GM23248 (cell line): ENCODE data around the gene NRP2. TPM values are rescaled to one million over a fixed set of nuclear protein-coding genes. Genes with fewer than 3 reads are reported as not detected.

Source experiments
- DNase-seq: peaks from one replicate; pipeline ENCODE4 v3.0.0-alpha.2; 2015
- H2AFZ ChIP-seq: fragments of 200-600 bp; sonication (generic); 2 replicates; pipeline ENCODE4 v1.6.1; 2016; ENCODE audit warnings: antibody characterized with exemption
- H3F3A ChIP-seq: fragments of 200-600 bp; sonication (generic); 2 replicates; pipeline ENCODE4 v1.6.1; 2016; ENCODE audit warnings: mild to moderate bottlenecking, antibody characterized with exemption, mixed run types; ENCODE audit not compliant: insufficient read depth
- H3K27ac ChIP-seq: fragments of 200-600 bp; sonication (generic); 2 replicates; pipeline ENCODE4 v1.5.1; 2016; ENCODE audit warnings: mild to moderate bottlenecking
- H3K27me3 ChIP-seq: fragments of 200-600 bp; sonication (generic); replicated peaks from 2 replicates; pipeline ENCODE4 v1.6.1; 2016; ENCODE audit warnings: mild to moderate bottlenecking; ENCODE audit not compliant: insufficient read depth
- H3K36me3 ChIP-seq: fragments of 200-600 bp; sonication (generic); 2 replicates; pipeline ENCODE4 v1.6.1; 2016; ENCODE audit warnings: low read depth, mild to moderate bottlenecking
- H3K4me1 ChIP-seq: fragments of 200-600 bp; sonication (generic); 2 replicates; pipeline ENCODE4 v1.6.1; 2016; ENCODE audit warnings: mild to moderate bottlenecking; ENCODE audit not compliant: insufficient read depth
- H3K4me2 ChIP-seq: fragments of 200-600 bp; sonication (generic); one replicate; pipeline ENCODE4 v1.6.1; 2016; ENCODE audit warnings: mild to moderate bottlenecking; ENCODE audit not compliant: unreplicated experiment
- H3K4me3 ChIP-seq: fragments of 200-600 bp; sonication (generic); 2 replicates; pipeline ENCODE4 v1.5.1; 2016; ENCODE audit warnings: mild to moderate bottlenecking
- H3K79me2 ChIP-seq: fragments of 200-600 bp; sonication (generic); 2 replicates; pipeline ENCODE4 v1.6.1; 2016; ENCODE audit warnings: mild to moderate bottlenecking; ENCODE audit not compliant: insufficient read depth
- H3K9ac ChIP-seq: fragments of 200-600 bp; sonication (generic); 2 replicates; pipeline ENCODE4 v1.6.1; 2016; ENCODE audit warnings: mild to moderate bottlenecking
- H3K9me2 ChIP-seq: fragments of 200-600 bp; sonication (generic); 2 replicates; pipeline ENCODE4 v1.6.1; 2016; ENCODE audit warnings: mixed run types, mild to moderate bottlenecking, moderate library complexity; ENCODE audit not compliant: insufficient read depth
- H3K9me3 ChIP-seq: fragments of 200-600 bp; sonication (generic); one replicate; pipeline ENCODE4 v1.6.1; 2017; ENCODE audit warnings: low read depth
- H4K20me1 ChIP-seq: fragments of 200-600 bp; sonication (generic); 2 replicates; pipeline ENCODE4 v1.6.0; 2016; ENCODE audit not compliant: insufficient read depth
- EZH2 ChIP-seq: fragments of 200-600 bp; sonication (generic); IDR thresholded peaks from 2 replicates; pipeline ENCODE4 v1.6.1; 2018; ENCODE audit warnings: antibody characterized with exemption, mild to moderate bottlenecking; ENCODE audit not compliant: insufficient read depth, poor library complexity, severe bottlenecking
- EZH2phosphoT487 ChIP-seq: fragments of 200-600 bp; sonication (generic); IDR thresholded peaks from 2 replicates; pipeline ENCODE4 v1.6.1; 2018; ENCODE audit warnings: antibody characterized with exemption, moderate library complexity, mild to moderate bottlenecking, low read depth; ENCODE audit not compliant: insufficient read depth
- WGBS, 2 experiments: methylation state at CpG; one replicate each; pipeline ENCODE4 v1.1.6; 2015 to 2017; ENCODE audit warnings: low lambda C conversion rate in 2 of 2, low coverage in 1 of 2; ENCODE audit errors: missing lambda C conversion rate in 2 of 2; 5-methylcytosine and 5-hydroxymethylcytosine counted together
- in situ Hi-C: fragments of 300-500 bp; cut with MboI; formaldehyde crosslinking; loops from 2 replicates; pipeline ENCODE4 v1.15.0; 2020
- polyA plus RNA-seq: library from polyadenylated mRNA; unstranded; fragments of >200 nt; fragmentation: Nextera tagmentation; extraction: Ambion mirVana; gene quantifications from 2 replicates; pipeline ENCODE4 v1.2.1, GENCODE V29; 2016
- total RNA-seq: library from RNA; depleted of rRNA; stranded (reverse); fragments of >200 nt; shearing (Covaris generic); gene quantifications from 2 replicates; pipeline ENCODE4 v1.2.3, GENCODE V29; 2014

Gene NRP2
- total and polyA plus RNA-seq, 2 experiments from 2014 or later = 6.9 to 9.0 TPM

- H3K27me3 ChIP-seq = no peaks in the 10 kb centered on the region
Measured at GRCh38 chr2:205748639-205749038, 66.3 kb downstream of the NRP2 start.

GRCh38 chr2:205749078-205749477, 66.8 kb downstream of the NRP2 start:
- Histone ChIP-seq H3K9me3 (no peaks in the 10 kb centered on the region), H2AFZ (no peak overlapping the region), H3K9ac (no peak overlapping the region), H3K79me2 (no peaks in the 10 kb centered on the region), H3K4me3 (no peak overlapping the region), H3K4me2 (no peak overlapping the region), H4K20me1 (no peaks in the 10 kb centered on the region), H3K27ac (no peak overlapping the region), H3K4me1 (peaks cover 2% of the 10 kb centered on the region; the same call in 1 of the 2 replicates), H3K27me3 (no peaks in the 10 kb centered on the region), H3K36me3 (no peaks in the 10 kb centered on the region), H3F3A (no peaks in the 10 kb centered on the region), H3K9me2 (no peaks in the 10 kb centered on the region)
- in situ Hi-C loops = no loop called here
- no peak for DNase-seq
- 96 to 98% methylated on average over 6 of the region's 6 CpGs for whole genome bisulfite sequencing, 2 experiments
- TF ChIP-seq EZH2phosphoT487 (no peak), EZH2 (no peak)

More at GRCh38 chr2:205748639-205749038, 66.3 kb downstream of the NRP2 start:
- no peak overlapping the region for H3K4me3 ChIP-seq
- no peaks in the 10 kb centered on the region for H3K4me1 ChIP-seq
- H3K9ac ChIP-seq = no peak overlapping the region
- WGBS, 2 experiments = 73 to 76% methylated on average over 2 of the region's 2 CpGs
- H3K79me2 ChIP-seq = no peaks in the 10 kb centered on the region
- H2AFZ ChIP-seq = no peak overlapping the region
- DNase-seq = peak; percentile 48
- in situ Hi-C loops = no loop called here
- H3F3A ChIP-seq = no peaks in the 10 kb centered on the region
- H3K27ac ChIP-seq = no peak overlapping the region
- no peaks in the 10 kb centered on the region for H3K9me2 ChIP-seq
- no peaks in the 10 kb centered on the region for H3K9me3 ChIP-seq
- no peak overlapping the region for H3K4me2 ChIP-seq
- TF ChIP-seq EZH2phosphoT487 (no peak), EZH2 (no peak)
- H3K36me3 ChIP-seq = no peaks in the 10 kb centered on the region
- no peaks in the 10 kb centered on the region for H4K20me1 ChIP-seq

- TF ChIP-seq EZH2phosphoT487 (no peak), EZH2 (no peak)
- H3K4me3 ChIP-seq = no peak overlapping the region
- H3K27me3 ChIP-seq = no peaks in the 10 kb centered on the region
- DNase-seq = no peak
- H3K9me3 ChIP-seq = no peaks in the 10 kb centered on the region
- H4K20me1 ChIP-seq = no peaks in the 10 kb centered on the region
- in situ Hi-C loops = no loop called here
- H2AFZ ChIP-seq = no peak overlapping the region
- H3K79me2 ChIP-seq = no peaks in the 10 kb centered on the region
- no peaks in the 10 kb centered on the region for H3K9me2 ChIP-seq
- no peak overlapping the region for H3K27ac ChIP-seq
- no peaks in the 10 kb centered on the region for H3K36me3 ChIP-seq
- H3K4me1 ChIP-seq = peaks cover 15% of the 10 kb centered on the region
- no peaks in the 10 kb centered on the region for H3F3A ChIP-seq
- 80 to 85% methylated on average over 3 of the region's 3 CpGs for WGBS, 2 experiments
- no peak overlapping the region for H3K4me2 ChIP-seq
- no peak overlapping the region for H3K9ac ChIP-seq
Measured at GRCh38 chr2:205750797-205751196, 68.5 kb downstream of the NRP2 start.

GRCh38 chr2:205751569-205752031, 69.3 kb downstream of the NRP2 start:
- H3K4me1 ChIP-seq = peaks cover 15% of the 10 kb centered on the region
- no peak overlapping the region for H2AFZ ChIP-seq
- no peaks in the 10 kb centered on the region for H3K9me3 ChIP-seq
- H3K27ac ChIP-seq = no peak overlapping the region
- no peaks in the 10 kb centered on the region for H3K79me2 ChIP-seq
- H3K36me3 ChIP-seq = no peaks in the 10 kb centered on the region
- in situ Hi-C loops = no loop called here
- H3K27me3 ChIP-seq = no peaks in the 10 kb centered on the region
- TF ChIP-seq EZH2phosphoT487 (no peak), EZH2 (no peak)
- H4K20me1 ChIP-seq = no peaks in the 10 kb centered on the region
- no peaks in the 10 kb centered on the region for H3K9me2 ChIP-seq
- no peak overlapping the region for H3K4me2 ChIP-seq
- H3K9ac ChIP-seq = no peak overlapping the region
- no peaks in the 10 kb centered on the region for H3F3A ChIP-seq
- 82 to 85% methylated on average over 5 of the region's 5 CpGs for WGBS, 2 experiments
- H3K4me3 ChIP-seq = no peak overlapping the region
- no peak for DNase-seq

- H3K4me3 ChIP-seq = no peak overlapping the region
- H3K9me2 ChIP-seq = no peaks in the 10 kb centered on the region
- 97 to 98% methylated on average over 4 of the region's 4 CpGs for WGBS, 2 experiments
- H3K27ac ChIP-seq = no peak overlapping the region
- H4K20me1 ChIP-seq = no peaks in the 10 kb centered on the region
- no peaks in the 10 kb centered on the region for H3K36me3 ChIP-seq
- H3K9me3 ChIP-seq = no peaks in the 10 kb centered on the region
- H2AFZ ChIP-seq = no peak overlapping the region
- no peak for DNase-seq
- H3K79me2 ChIP-seq = no peaks in the 10 kb centered on the region
- H3K4me1 ChIP-seq = peaks cover 16% of the 10 kb centered on the region
- H3F3A ChIP-seq = peaks cover 2% of the 10 kb centered on the region; the same call in 1 of the 2 replicates
- TF ChIP-seq EZH2 (no peak), EZH2phosphoT487 (no peak)
- no peak overlapping the region for H3K9ac ChIP-seq
- in situ Hi-C loops = no loop called here
- H3K4me2 ChIP-seq = no peak overlapping the region
- H3K27me3 ChIP-seq = no peaks in the 10 kb centered on the region
Measured at GRCh38 chr2:205752296-205752820, 70.1 kb downstream of the NRP2 start.
